Raji (cell line): ENCODE results near the gene RNF8.

Source experiments
- POLR2A ChIP-seq: IDR thresholded peaks from 2 replicates; pipeline ENCODE4 v1.6.1; 2011; ENCODE audit warnings: low read depth, low read length, control low read depth; ENCODE audit not compliant: insufficient read depth

Gene RNF8

DNA sequence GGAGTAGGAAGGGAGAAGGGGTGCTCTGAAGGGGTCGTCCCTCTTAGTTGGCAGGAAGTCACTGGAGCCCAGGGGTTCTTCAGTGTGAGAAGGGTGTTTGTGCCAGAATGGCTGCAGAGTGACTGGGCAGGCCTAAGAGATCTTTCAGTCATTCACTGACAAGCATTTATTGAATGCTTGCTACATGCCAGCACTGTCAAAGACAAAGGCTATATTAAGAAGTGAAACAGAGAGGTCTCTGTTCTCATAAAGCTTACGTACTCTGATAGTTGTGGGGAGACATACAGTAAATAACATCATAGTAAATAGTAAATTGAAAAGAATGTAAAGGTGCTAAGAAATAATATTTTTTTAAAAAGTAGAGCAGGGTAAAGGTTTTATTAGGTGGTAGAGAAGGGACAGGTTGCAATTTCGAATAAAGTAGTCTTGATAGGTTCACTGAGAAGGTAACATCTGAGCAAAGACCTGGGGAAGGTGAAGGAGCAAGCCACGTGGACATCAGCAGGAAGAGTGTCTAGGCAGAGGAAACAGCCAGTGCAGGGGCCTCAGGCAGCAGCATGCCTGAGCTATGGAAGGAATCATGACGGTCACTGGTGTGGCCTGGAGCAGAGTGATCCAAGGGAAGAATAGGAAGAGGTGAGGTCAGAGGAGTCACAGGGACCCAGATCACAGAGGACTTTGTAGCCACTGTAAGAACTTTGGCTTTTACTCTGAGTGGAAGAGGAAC, 36.3 kb upstream of the RNF8 start:
- TF ChIP-seq POLR2A, result no peak

DNA sequence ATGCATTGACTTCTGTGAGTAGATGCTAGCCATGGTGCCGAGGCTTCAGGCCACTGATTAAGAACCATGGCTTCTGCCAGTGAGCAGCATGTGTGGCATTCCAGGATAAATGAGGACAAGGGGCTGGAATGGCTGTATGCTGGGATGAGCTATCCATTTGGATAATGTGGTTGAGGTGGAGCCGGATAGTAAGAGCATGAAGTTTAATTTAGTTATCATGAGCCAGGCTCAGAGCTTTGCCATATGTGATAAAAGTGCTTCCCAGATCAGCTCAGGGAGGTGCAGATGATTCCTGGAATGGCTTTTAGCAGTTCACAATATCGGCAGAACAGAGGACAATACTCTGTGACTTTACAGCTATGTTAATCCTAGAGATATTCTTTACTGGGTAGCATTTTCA, 34.6 kb upstream of the RNF8 start:
- TF ChIP-seq POLR2A, result no peak

DNA sequence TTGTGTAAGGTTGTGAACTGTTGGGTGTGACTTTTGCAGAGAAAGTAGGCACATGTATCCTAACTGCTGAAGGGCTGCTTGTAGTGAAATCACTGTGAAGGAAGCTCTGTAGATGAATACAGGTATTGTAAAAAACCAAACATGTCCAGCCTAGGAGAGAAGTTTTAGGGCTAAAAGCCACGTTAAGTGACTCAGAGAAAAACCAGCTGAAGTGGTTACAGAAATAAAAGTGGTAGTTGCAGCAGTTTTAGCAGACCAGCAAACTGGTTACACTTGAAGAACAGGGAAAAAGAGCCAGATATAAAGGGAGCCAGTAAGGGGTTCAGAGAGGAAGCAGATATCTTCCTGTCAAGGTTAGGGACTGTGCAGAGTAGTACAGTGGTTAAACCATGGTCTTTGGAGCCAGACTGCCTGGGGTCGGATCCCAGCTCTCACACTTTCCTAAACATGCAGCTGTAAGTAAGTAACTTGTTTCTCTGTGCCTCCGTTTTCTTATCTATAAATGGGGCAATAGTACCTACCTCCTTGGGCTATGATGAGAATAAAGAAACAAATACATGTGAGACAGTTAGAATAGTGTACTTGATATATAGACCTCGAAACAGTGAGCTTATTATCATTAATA, 33.8 kb upstream of the RNF8 start:
- no peak for TF ChIP-seq POLR2A

DNA sequence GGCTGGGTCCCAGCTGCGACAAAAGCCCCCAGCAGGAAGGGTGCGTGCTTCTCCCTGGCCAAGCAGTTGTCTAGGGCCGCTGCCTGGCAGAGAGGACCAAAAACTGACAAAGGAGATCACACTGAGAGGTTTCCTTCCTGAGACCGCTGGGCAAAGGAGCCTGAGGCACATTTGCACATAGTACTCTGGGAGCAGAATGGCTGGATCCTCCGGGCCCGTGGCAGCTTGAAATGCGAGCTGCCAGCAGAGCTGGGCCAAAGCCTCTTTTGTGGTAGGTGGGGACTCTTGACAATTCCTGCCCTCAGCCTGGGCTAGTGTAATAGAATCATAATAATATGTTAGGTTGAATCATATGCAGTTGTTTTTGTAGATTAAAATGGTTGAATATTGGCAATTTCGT, 33.1 kb upstream of the RNF8 start:
- TF ChIP-seq POLR2A, result no peak

DNA sequence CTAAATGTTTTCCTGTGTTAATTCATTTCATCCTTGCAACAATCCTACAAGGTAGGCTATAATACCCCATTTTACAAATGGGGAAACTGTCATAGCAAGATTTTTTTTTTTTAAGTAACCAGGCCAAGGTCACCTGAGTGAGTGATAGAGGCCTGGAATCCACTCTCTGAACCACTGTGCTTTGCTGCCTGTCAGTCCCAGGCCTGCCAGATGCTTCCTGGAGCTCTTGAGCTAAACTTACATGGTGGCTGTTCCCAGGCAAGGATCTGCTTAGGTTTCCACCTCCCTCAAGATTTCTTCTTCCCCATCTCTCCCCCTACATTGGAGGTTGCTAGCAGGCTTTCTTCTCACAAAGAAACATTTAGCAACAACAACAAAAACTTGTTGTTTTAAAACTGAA, 32.7 kb upstream of the RNF8 start:
- no peak for TF ChIP-seq POLR2A

DNA sequence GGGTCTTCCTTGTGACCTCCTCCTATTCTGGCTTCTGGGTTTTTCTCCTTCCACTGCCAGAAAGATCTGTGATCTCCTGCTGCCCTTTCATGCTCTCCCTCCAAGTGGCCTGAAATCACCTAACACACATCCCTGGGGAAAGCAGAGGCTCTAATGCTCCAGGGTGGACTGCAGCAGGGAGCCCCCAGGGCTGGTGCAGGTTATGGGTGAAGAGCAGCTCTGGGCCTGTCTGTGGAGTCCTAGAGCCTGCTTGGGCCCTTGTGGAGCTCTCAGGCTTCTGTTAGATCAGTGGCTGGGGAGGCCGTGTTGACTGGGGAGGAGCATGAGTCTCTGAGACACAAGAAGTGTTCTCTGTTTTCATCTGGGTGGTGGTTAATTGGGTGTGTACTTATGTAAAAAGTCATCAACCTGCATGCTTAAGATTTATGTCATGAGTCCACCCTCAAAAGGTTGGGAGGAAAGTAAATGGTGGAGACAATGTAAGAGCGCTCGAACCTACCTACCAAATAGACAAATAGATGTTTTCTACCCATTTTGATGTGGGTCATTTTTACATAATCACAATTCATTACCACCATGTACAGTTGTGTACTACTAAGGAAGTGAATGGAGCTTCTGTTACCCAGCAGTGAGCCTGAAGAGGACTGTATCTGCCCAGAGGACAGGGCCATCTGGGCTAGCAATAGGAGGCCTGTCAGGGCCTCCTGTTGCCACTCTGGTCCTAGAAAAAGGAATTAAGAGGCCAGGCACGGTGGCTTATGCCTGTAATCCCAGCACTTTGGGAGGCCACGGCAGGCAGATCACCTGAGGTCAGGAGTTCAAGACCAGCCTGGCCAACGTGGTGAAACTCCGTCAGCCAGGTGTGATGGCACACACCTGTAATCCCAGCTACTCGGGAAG, 32.0 kb upstream of the RNF8 start:
- TF ChIP-seq POLR2A, result no peak

DNA sequence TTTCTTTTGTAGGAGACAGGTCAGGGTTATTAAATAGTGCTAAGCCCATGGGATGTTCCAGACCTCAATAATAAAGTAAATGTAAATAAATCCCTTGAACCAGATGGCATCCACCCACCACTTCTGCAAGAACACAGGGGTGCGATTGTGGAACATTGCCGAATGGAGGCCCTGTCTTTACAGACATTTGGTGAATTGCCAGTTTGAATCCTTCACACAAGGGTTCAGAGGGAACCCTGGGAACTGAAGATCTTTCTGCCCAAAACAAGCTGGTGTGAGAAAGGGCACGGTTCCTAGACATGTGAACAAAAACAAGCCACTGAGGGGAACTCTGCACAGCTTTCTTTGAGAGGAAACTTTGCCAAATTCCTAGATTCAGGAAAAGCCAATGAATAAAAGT, 30.2 kb upstream of the RNF8 start:
- no peak for TF ChIP-seq POLR2A

DNA sequence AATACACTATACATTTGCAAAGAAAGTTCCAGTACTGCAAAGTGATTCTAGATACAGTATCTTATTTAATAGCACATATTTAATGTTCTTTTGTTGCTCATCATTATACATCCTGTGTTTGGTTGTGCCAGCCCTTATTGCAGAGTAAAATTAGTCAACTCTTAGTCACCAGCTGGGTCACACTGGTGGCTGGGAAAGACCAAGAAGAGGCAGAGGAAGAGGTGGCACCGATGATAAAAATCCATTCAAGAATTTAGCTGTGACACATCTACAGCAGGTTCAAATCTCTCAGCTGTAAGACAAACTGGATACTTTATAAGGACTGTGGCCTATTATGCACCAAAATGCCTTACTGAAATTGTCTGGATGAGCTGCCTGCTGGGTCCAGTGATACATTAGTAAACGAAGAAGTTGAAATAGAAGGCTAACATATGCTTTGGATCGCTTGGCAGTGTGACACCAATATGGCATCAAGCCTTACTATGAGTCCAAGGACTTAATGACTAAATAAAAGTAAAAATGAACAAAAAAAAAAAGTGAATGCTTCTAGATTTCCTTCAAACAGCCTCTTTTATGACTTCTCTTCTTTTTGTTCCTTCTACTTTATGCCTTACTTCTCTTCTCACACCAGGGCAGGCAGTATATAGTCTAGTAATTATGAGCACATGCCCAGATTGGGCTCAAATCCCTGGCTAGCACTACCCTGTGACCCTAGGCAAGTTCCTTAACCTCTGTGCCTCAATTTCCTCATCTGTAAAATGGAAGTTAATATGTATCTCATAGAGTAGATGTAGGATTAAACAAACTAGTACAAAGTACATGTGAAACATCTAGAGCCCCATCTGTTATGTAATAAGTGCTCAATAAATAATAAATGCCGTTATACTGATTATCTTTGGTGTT, 29.4 kb upstream of the RNF8 start:
- no peak for TF ChIP-seq POLR2A

DNA sequence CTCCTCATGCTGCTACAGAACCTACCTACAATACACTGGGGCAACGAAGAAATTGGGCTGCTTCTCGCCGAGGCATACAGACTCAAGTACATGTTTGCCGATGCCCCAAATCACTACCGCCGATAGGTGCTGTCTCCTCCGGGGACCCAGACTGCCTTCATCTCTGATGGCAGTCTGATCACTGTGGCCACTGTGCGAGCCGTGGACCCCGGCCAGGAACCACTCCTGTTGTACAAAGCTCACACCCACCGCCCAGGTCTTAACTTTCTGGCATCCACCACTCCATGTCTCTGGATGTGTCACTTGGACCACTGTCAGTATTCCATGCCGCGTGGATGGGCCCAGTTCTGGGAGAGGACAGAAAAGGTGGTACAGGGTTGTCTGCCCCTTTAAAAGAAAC, 22.7 kb upstream of the RNF8 start:
- TF ChIP-seq POLR2A, result no peak

DNA sequence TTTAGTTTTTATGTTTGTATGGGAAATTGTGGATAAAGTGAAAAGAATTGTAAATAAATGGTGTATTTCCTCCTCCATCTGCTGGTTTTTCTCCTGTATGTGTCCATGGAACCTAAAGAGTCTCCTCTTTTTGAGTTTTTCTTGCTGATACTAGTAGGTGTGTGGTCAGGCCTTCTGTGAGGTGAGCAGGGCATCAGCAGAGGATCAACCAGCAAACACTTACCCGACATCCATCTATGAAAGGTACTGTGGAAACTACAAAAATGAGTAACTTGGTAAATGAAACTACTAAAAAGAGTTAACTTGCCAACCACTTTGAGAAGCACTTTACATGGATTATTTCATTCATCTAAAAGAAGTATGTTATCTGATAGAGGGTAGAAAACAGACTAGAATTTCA, 20.9 kb upstream of the RNF8 start:
- no peak for TF ChIP-seq POLR2A

DNA sequence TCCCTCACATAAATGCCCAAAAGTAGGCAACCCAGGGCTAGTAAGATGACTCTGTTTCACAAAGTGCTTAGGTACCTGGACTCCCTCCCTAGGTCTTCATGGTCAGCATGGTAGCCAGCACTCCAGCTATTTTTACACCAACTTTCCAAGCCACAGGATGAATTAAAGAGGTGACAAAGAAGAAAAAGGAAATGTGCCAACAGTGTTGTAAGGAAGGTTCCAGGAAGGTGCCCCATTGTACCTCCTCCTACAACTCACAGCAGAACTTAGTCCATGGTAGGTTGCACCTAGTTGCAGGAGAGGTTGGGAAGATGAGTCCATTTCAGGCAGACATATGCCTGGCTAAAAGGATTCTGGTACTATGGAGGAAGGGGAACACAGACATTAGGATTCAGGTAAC, 19.7 kb upstream of the RNF8 start:
- no peak for TF ChIP-seq POLR2A

DNA sequence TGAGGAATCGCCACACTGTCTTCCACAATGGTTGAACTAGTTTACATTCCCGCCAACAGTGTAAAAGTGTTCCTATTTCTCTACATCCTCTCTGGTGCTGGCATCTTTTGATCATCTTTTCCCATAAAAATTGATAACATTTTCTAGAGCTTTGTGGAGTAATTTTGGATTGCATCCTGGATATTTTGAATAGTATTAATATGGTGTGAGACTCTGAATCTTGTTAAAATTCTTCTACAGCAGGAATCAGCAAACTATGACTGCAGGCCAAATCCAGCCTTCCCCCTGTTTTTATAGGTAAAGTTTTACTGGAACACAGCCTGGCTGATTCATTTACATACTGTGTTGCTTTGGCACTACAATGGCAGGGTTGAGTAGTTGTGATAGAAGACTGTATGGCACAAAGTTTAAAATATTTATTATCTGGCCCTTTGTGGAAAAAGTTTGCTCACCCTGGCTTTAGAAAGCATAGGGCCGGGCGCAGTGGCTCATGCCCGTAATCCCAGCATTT, 15.0 kb upstream of the RNF8 start:
- no peak for TF ChIP-seq POLR2A

DNA sequence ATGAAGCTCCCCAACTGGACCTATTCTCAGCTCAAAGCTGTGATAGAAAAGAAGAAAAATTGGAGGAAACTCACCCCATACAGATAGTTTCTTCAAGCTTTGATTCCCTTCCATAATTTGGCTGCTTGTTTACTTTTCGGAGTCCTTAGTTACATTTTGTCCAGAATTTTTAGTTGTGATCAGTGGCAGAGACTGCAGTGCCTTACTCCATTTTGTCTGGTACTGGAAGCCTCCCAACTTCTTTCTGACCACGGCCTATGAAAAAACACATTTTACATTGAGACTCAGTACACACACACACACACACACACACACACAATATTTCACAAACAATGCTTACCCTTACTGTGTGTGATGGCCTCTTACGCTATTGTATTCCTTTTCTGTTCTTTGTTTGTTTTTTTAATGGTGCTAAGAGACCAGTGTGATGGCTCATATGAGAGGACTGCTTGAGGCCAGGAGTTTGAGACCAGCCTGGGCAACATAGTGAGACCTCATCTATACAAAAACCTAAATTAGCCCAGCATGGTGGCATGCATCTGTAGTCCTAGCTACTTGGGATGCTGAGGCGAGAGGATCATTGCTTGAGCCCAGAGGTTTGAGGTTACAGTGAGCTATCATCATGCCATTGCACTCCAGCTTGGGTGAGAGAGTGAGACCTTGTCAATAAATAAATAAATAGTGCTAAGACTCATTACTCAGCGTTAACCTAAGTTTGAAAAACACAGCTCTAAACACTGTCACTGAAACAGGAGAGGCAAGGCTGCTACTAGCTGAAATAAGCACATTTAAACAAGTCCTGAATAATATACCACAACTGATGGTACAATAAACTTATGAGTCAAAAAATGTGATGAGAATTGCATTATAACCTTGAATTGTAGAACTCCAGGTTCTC, 13.8 kb upstream of the RNF8 start:
- TF ChIP-seq POLR2A, result no peak

DNA sequence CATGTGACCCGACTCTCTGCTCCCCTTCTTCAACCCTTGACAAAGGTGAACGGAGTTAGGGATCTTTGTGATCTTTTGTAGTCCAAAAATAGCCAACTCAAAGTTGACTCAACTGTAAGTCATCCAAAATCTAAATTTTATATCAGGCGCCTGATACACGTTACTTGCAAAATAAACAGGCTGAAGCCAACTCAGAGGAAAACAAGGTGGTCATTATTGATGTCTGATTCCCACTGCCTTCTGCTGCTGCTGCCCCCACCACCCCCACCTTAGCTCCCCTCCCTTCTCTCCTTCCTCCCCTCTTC, 13.2 kb upstream of the RNF8 start:
- no peak for TF ChIP-seq POLR2A
